Stimulated activated CD4-positive, alpha-beta T cell treated with anti-CD3 and anti-CD28 coated beads, Interleukin-15, amount 100 ng/mL, for 24 hours (primary cell): ENCODE results near the gene MDGA2.
"Not testable (repeated sequence)": the region's sequence is repeated elsewhere in the genome, so short reads cannot be mapped to it uniquely, and the experiment has no call there.

Source experiments
- DNase-seq: peaks from one replicate; pipeline ENCODE4 v3.0.0-alpha.2; 2020

Gene MDGA2

GRCh38 chr14:47057364-47057763 lies 618.0 kb downstream of the MDGA2 start:
- DNase-seq: no peak

DNA sequence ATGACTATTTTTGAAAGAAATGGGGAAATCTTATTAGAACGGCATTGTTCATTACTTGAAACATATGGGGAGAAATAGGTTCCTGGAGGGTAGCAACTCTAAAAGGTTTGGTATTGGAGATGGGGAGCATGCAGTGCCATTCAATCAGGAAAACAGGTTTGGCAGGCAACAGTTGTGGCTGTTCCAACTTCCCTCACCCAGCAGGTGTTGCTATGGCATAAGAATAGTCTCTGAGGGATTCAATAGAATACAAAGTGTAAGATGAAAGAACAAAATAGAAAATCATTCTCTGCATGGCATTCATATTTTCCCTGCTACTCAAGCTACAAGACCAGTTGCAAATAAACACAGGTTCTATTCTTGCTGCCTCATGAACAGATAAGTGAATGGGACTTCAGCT lies 630.6 kb downstream of the MDGA2 start:
- no peak for DNase-seq

DNA sequence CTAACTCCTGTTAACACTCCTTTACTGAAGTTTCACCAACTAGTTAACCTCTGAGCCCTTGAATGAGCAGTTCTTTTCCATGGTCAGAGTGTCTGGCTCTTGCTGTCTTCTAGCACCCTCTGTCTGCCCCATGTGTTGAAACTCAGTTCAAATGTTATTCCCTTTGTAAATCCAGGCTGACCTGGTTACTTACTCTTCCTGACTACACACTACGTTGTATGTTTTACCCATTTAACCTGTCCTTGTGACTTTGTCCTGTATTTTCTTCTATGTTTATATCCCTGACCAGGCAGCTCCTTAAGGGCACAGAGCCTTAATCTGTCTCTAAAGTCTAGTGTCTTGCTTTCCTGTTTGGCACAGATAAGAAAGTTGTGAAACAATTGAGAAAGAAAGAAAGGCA lies 634.9 kb downstream of the MDGA2 start:
- no peak for DNase-seq

DNA sequence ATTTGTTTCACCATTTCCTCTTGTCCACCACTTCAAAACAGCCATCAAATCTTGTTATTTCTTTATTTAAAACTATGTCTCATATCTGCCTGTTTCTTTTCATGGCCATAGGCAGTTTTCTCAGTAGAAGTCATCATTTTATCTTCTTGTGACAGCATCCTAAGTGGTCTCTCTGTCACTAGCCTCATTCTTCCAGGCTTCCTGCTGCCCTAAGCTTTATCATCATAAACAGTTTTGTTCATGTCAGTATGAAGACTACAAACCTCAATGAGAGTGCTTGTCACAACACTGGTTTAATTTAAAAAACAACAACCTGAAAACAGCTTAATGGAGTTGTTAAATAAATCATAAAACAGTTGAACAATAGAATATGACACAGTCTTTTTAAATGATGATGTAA lies 636.1 kb downstream of the MDGA2 start:
- no peak for DNase-seq

DNA sequence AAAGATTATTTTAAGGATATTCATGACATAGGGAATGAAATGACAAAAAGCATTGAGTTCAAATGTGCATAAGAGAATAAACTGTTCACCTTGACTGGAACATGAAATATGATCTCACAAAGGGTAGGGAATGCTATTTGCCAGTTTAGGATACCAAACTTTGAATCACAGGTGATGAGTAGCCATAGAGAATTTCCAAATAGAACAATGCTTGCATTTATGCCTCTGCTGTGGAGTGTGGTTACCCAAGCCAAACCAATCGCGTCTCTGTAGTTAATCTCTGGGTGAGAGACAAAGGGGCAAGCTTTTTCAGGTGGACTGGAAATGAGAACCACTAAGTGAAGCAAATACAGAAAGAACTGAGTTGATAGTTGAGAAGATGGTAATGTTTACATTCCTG lies 652.7 kb downstream of the MDGA2 start:
- DNase-seq: no peak

DNA sequence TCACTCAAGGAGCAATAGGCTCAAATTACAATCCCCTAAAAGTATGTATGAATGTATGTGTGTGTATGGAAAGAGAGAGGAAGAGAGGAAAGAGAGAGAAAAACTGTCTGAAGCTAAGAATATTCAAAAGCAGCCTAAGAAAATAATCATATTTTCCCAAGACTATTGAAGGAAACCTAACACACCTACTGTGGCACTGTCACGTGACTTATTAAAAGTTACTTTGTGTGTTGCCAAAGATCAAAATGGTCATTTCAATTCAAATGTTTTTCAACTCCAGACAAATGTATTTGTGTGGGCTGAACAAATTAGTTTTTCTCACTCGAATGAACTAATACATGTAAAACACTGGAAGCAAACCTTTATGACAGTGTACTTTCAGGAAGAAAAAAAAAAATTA lies 654.9 kb downstream of the MDGA2 start:
- no peak for DNase-seq

- no peak for DNase-seq
These were observed 662.7 kb downstream of the MDGA2 start for GRCh38 chr14:47012533-47013280.

DNA sequence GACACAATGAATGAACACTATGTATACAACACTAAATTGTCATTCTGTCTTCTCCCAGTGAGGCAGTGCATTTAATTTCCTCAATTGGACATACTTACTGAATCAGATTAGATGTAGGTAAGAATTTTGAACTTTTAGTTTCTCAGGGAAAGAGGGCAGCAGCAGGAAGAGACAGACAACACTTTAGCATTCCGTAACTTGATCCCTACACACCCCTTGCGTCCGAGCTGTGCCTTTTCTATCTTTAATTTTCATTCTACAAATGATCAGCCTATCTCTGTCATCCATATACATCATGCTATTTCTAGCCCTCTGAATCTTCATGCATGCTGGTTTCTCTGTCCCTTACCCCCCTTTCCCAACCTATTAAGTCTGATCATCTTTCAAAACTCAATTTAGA lies 665.8 kb downstream of the MDGA2 start:
- no peak for DNase-seq

DNA sequence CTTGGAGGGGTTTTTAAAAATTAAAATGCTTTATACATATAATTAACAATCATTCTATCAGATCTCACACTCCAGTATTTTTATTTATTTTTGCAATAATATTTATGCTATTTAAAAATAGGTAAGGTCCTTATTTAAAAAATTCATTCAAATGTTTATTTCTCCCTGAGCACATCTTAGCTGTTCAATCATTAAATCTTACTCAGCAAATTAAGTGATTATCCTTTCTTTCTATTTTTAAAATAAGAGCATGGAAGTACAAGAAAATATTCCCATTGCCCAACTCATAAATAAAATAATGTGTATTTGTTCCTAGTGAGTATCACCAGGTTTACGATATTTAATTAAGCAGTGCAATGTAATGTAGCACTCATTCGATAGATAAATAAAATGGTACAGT lies 666.7 kb downstream of the MDGA2 start:
- DNase-seq: no peak

DNA sequence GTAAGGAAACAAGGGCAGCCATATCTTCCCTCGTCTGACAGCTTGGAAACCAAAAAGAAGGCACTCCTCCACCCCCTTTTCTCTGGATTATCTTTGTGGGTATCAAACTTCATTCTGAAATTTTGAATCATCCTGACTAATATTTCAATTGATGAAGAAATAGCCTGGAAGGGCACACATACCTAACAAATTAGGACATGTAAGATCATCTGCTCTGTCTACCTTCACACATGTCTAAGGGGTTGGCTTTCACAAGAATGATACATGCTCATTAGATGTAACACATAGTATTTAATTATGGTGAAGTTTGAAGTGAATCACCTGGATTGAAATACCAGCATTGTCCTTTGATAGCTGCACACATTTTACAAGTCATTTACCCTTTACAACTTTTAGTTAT lies 675.7 kb downstream of the MDGA2 start:
- no peak for DNase-seq

DNA sequence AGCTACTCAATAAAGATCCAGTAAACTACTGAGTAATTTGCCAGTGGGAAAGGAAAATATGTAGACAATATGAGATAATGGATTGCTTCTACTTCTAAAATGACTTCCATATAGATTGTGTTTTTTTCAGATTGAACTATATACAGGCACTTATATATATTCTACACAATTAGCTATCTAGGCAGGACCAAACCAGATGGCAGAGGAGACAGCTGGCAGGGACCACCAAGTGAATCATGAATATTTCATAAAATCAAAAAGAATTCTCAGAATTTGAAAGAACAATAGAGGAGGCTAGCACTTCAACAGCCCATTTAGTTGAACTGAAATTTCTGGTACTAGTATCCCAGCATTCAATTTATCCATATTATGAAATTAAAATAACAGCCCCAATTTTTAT lies 685.8 kb downstream of the MDGA2 start:
- no peak for DNase-seq

DNA sequence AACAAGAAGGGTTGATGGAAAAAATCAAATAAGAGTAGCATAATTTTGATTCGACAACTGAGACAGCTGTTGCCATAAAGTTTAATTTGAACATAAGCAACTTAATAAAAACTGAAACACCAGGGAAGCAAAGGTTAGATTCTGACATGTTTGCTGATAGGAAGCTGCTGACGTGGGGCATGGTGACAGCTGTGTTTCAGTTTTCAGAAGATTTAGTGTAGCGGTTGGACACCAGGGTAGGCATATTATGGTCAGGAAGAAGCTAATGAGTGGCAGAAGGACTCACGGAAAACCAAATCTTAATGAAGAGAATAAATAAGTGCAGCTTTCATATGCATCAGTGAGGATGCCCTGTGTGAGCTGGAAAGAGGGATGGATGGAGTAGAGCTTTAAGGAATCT lies 687.1 kb downstream of the MDGA2 start:
- no peak for DNase-seq

DNA sequence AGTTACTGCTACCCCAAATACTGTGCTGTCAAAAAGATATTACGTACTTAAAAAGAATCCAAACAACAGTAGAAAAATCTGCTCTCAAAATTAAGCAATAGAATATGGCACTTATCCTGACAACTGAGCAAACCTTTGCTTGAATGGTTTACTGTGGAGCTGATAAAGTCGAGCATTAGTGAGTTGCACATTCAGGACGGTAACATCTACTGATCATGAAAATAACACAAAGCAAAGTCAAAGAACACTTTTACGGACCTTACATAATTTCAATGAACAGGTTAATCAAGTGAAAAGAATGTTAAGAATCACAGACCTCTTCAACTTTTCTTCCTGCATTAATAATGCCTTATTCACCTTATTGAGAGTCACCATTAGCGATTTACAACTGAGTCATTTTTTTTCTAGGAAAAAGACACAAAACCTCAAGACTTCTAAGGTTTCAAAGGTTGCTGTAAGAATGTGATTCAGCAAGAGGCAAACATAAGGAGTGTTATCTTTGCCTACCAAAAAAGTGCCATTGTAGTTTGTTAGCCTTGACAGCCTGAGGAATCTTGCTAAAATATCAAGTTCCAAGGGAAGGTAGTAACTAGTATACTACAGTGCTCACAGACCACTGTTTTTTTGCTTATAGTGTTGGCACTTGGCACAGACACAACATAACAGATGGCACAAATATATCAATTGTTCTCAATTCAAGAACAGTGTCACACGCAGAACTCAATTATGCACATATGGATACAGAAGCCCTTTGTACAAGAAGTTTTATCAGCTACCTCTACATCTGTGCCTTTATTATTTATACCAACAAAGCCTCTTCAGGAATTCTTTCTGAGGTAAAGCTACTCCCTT lies 689.6 kb downstream of the MDGA2 start:
- DNase-seq: no peak

GRCh38 chr14:46973295-46973694 lies 702.1 kb downstream of the MDGA2 start:
- DNase-seq: no peak

GRCh38 chr14:46964378-46964777 lies 711.0 kb downstream of the MDGA2 start:
- DNase-seq: no peak

GRCh38 chr14:46951103-46951502 lies 724.3 kb downstream of the MDGA2 start:
- no peak for DNase-seq

GRCh38 chr14:46940611-46941010 lies 734.8 kb downstream of the MDGA2 start:
- DNase-seq: no peak

- DNase-seq: no peak
These were observed 754.9 kb downstream of the MDGA2 start for GRCh38 chr14:46920542-46920941.

- DNase-seq: not testable (repeated sequence)
These were observed 759.9 kb downstream of the MDGA2 start for GRCh38 chr14:46915539-46915938.

DNA sequence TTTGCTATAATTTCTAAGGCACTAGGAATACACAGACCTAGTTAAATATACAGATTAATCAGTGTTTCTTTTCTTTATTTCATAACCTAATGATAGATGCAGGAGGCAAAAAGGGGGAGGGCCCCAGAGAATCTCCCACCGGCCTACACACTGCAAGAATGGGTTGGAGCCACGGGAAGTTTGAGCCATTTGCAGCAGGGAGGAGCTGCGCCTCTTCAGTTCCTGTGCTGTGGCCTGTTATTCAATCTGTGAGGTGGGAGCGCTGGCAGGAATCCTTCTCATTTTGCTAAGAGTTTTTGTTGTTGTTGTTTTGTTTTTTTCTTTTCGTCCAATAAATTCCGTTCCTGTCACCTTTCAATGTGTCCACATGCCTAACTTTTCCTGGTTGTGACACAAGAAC lies 772.6 kb downstream of the MDGA2 start:
- DNase-seq: no peak

GRCh38 chr14:46894476-46894875 lies 780.9 kb downstream of the MDGA2 start:
- DNase-seq: no peak

- no peak for DNase-seq
These were observed 788.3 kb downstream of the MDGA2 start for GRCh38 chr14:46887144-46887543.

DNA sequence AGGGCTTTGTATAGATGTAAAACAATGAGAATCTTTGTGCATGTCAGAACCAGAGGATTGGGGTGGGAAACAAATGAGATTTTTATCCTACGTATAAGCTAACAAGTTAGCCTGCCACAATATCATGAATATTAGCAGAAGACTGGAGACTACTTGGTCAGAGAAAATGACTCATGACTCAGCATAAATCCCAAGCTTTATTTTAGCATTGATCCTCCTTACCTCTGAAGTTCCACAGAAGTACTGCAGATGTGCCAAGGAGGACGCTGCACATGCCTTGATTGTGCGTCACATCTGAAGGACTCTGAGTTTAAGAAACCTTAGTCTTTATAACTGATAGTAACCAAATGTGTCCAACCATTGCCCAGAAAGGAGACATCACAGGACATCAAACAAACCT lies 789.8 kb downstream of the MDGA2 start:
- DNase-seq: no peak

GRCh38 chr14:46861753-46862152 lies 813.7 kb downstream of the MDGA2 start:
- DNase-seq: no peak
